ENCODE measurements around the gene CYB561D2.

Gene CYB561D2

DNA sequence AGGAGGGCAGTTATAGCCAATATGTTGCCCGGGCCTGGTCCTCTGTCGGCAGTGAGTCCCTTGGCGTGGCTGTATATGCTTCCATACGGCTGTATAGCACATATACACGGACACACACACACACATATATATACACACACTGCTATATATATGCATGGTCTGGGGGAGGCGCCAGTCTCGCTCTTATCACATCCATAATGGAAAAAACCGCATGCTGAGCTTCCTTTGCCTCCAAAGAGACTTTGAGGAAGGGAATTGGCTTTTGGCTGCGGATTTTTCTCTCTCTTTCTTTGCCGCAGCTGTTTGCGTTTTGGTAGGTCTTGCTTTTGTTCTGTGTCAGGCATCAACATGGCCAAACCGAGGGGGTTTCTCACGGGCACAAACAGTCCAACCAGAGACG lies 19.9 kb downstream of the CYB561D2 start:
- H3K4me3 ChIP-seq (ENCODE audit: low read depth, low read length): no peak overlapping the region
- no peak for TF ChIP-seq CTCF (IDR thresholded peaks at IDR 0.05; ENCODE audit: low read depth, low read length)

GRCh38 chr3:50371133-50371685 lies 20.5 kb downstream of the CYB561D2 start:
- no peak for TF ChIP-seq CTCF (IDR thresholded peaks at IDR 0.05; ENCODE audit: low read depth, low read length)
- H3K4me3 ChIP-seq (ENCODE audit: low read depth, low read length): no peak overlapping the region

- TF ChIP-seq CTCF (IDR thresholded peaks at IDR 0.05; ENCODE audit: low read depth, low read length): no peak
- H3K4me3 ChIP-seq (ENCODE audit: low read depth, low read length): no peak overlapping the region
Measured at GRCh38 chr3:50372349-50372748, 21.7 kb downstream of the CYB561D2 start.

GRCh38 chr3:50373146-50374051 lies 22.7 kb downstream of the CYB561D2 start:
- H3K4me3 ChIP-seq (ENCODE audit: low read depth, low read length): no peak overlapping the region
- TF ChIP-seq CTCF (IDR thresholded peaks at IDR 0.05; ENCODE audit: low read depth, low read length): no peak

DNA sequence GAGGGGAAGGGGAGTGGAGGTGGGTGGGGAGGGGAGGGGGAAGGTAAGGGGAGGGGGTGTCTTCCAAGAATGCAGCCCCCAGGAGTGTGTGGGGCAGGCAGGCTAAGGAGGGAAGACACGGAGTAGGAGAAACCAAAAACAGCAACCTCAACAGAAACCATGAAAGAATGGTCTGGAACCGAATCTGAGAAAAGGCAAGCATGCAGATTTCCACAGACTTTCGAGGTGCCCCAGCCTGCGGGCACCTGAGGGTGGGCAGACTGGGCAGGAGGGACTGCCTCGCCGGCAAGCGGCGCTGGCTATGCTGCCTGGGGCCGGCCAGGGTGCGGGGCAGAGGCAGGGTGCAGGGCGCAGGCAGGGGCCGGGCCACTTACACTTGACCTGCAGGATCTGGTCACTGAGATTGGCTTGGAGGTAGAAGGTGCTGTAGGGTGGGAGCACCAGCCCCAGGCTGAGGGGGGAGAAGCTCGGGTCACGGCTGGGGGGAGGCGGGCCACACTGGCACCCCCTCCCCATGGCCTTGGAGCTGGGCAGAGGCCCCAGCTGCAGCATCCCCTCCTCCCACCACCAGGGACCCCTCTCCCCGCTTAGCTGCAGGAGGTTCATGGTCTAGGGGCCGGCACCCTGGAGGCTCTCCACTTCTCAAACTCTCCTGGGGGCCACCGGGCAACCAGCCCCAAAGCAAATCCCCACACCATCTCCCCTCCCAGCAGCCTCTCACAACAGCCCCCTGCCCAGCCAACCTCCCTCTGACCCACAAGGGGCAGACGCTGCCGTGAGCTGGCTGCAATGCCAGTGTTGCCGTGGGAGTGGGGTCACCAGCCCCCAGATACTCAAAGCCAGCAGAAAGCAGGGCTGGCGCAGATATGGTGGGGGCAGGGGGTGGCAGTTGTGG lies 23.9 kb downstream of the CYB561D2 start:
- TF ChIP-seq CTCF (IDR thresholded peaks at IDR 0.05; ENCODE audit: low read depth, low read length): no peak
- no peak overlapping the region for H3K4me3 ChIP-seq (ENCODE audit: low read depth, low read length)

- no peak overlapping the region for H3K4me3 ChIP-seq (ENCODE audit: low read depth, low read length)
- TF ChIP-seq CTCF (IDR thresholded peaks at IDR 0.05; ENCODE audit: low read depth, low read length): no peak
Measured at GRCh38 chr3:50375258-50375931, 24.7 kb downstream of the CYB561D2 start.

Measured in WI38 (cell line).